NT2/D1 (cell line): ENCODE data around the gene CCDC83.

Experiments
- YY1 ChIP-seq: IDR thresholded peaks from 2 replicates; pipeline ENCODE4 v1.6.1; 2011; ENCODE audit not compliant: insufficient read length, insufficient read depth
- ZNF274 ChIP-seq: IDR thresholded peaks from 2 replicates; pipeline ENCODE4 v1.6.1; 2011; ENCODE audit warnings: mild to moderate bottlenecking, low read depth, low read length

DNA sequence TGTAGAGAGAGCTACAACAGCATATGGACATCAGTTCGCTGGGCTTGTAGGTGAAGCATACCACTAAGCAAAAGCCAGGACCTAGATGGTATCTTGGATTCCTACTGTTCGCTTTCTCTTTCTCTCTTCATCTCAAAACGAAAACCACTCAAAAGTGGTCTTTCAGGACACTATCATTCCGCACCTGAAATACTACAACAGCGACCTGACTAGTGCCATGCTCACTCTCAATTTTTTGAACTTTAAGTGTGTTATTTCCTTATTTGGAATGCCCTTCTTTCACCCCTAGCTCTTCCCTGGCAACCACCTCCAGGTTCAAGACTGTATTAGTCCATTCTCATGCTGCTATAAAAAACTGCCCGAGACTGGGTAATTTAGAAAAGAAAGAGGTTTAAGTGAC lies 59.2 kb downstream of the CCDC83 start:
- TF ChIP-seq ZNF274 (no peak), YY1 (no peak)
